OCI-M2 (cell line): ENCODE measurements around the gene ACSF3.
"Not testable (repeated sequence)": the region's sequence is repeated elsewhere in the genome, so short reads cannot be mapped to it uniquely, and the experiment has no call there.

Source experiments
- DNase-seq: peaks from one replicate; lab custom pipeline; 2025; ENCODE audit not compliant: unreplicated experiment; lab: John Stamatoyannopoulos, UW

ACSF3 gene

GRCh38 chr16:89172171-89172527 is 78.5 kb downstream of the ACSF3 start:
- no peak for DNase-seq

GRCh38 chr16:89172528-89173173 is 79.0 kb downstream of the ACSF3 start:
- DNase-seq, result no peak

- no peak for DNase-seq
Observed at GRCh38 chr16:89173174-89173921, 79.7 kb downstream of the ACSF3 start.

- no peak for DNase-seq
Observed at GRCh38 chr16:89174055-89174827, 80.6 kb downstream of the ACSF3 start.

GRCh38 chr16:89174877-89175276 is 81.2 kb downstream of the ACSF3 start:
- no peak for DNase-seq

GRCh38 chr16:89175280-89176146 is 81.9 kb downstream of the ACSF3 start:
- DNase-seq, result no peak

GRCh38 chr16:89176147-89176690 is 82.6 kb downstream of the ACSF3 start:
- DNase-seq, result no peak

- no peak for DNase-seq
Observed at GRCh38 chr16:89176717-89177116, 83.1 kb downstream of the ACSF3 start.

- DNase-seq, result no peak
Observed at GRCh38 chr16:89177501-89177900, 83.8 kb downstream of the ACSF3 start.

GRCh38 chr16:89178453-89179147 is 84.9 kb downstream of the ACSF3 start:
- no peak for DNase-seq

GRCh38 chr16:89179148-89179484 is 85.5 kb downstream of the ACSF3 start:
- no peak for DNase-seq

GRCh38 chr16:89179656-89180315 is 86.1 kb downstream of the ACSF3 start:
- DNase-seq, result no peak

- no peak for DNase-seq
Observed at GRCh38 chr16:89183463-89183862, 89.8 kb downstream of the ACSF3 start.

- no peak for DNase-seq
Observed at GRCh38 chr16:89183975-89184676, 90.5 kb downstream of the ACSF3 start.

- no peak for DNase-seq
Observed at GRCh38 chr16:89184677-89184932, 91.0 kb downstream of the ACSF3 start.

GRCh38 chr16:89184933-89185794 is 91.5 kb downstream of the ACSF3 start:
- no peak for DNase-seq

GRCh38 chr16:89185887-89186592 is 92.4 kb downstream of the ACSF3 start:
- DNase-seq, result not testable (repeated sequence)

- DNase-seq, result not testable (repeated sequence)
Observed at GRCh38 chr16:89186593-89187031, 93.0 kb downstream of the ACSF3 start.
